GM23248 (cell line): ENCODE measurements around the gene INPP1. TPM values are rescaled to one million over a fixed set of nuclear protein-coding genes. Genes with fewer than 3 reads are reported as not detected.

Experiments used
- DNase-seq: peaks from one replicate; pipeline ENCODE4 v3.0.0-alpha.2; 2015
- H2AFZ ChIP-seq: fragments of 200-600 bp; sonication (generic); 2 replicates; pipeline ENCODE4 v1.6.1; 2016; ENCODE audit warnings: antibody characterized with exemption
- H3F3A ChIP-seq: fragments of 200-600 bp; sonication (generic); 2 replicates; pipeline ENCODE4 v1.6.1; 2016; ENCODE audit warnings: mild to moderate bottlenecking, antibody characterized with exemption, mixed run types; ENCODE audit not compliant: insufficient read depth
- H3K27ac ChIP-seq: fragments of 200-600 bp; sonication (generic); 2 replicates; pipeline ENCODE4 v1.5.1; 2016; ENCODE audit warnings: mild to moderate bottlenecking
- H3K27me3 ChIP-seq: fragments of 200-600 bp; sonication (generic); replicated peaks from 2 replicates; pipeline ENCODE4 v1.6.1; 2016; ENCODE audit warnings: mild to moderate bottlenecking; ENCODE audit not compliant: insufficient read depth
- H3K36me3 ChIP-seq: fragments of 200-600 bp; sonication (generic); 2 replicates; pipeline ENCODE4 v1.6.1; 2016; ENCODE audit warnings: low read depth, mild to moderate bottlenecking
- H3K4me1 ChIP-seq: fragments of 200-600 bp; sonication (generic); 2 replicates; pipeline ENCODE4 v1.6.1; 2016; ENCODE audit warnings: mild to moderate bottlenecking; ENCODE audit not compliant: insufficient read depth
- H3K4me2 ChIP-seq: fragments of 200-600 bp; sonication (generic); one replicate; pipeline ENCODE4 v1.6.1; 2016; ENCODE audit warnings: mild to moderate bottlenecking; ENCODE audit not compliant: unreplicated experiment
- H3K4me3 ChIP-seq: fragments of 200-600 bp; sonication (generic); 2 replicates; pipeline ENCODE4 v1.5.1; 2016; ENCODE audit warnings: mild to moderate bottlenecking
- H3K79me2 ChIP-seq: fragments of 200-600 bp; sonication (generic); 2 replicates; pipeline ENCODE4 v1.6.1; 2016; ENCODE audit warnings: mild to moderate bottlenecking; ENCODE audit not compliant: insufficient read depth
- H3K9ac ChIP-seq: fragments of 200-600 bp; sonication (generic); 2 replicates; pipeline ENCODE4 v1.6.1; 2016; ENCODE audit warnings: mild to moderate bottlenecking
- H3K9me2 ChIP-seq: fragments of 200-600 bp; sonication (generic); 2 replicates; pipeline ENCODE4 v1.6.1; 2016; ENCODE audit warnings: mixed run types, mild to moderate bottlenecking, moderate library complexity; ENCODE audit not compliant: insufficient read depth
- H3K9me3 ChIP-seq: fragments of 200-600 bp; sonication (generic); one replicate; pipeline ENCODE4 v1.6.1; 2017; ENCODE audit warnings: low read depth
- H4K20me1 ChIP-seq: fragments of 200-600 bp; sonication (generic); 2 replicates; pipeline ENCODE4 v1.6.0; 2016; ENCODE audit not compliant: insufficient read depth
- EZH2 ChIP-seq: fragments of 200-600 bp; sonication (generic); IDR thresholded peaks from 2 replicates; pipeline ENCODE4 v1.6.1; 2018; ENCODE audit warnings: antibody characterized with exemption, mild to moderate bottlenecking; ENCODE audit not compliant: insufficient read depth, poor library complexity, severe bottlenecking
- EZH2phosphoT487 ChIP-seq: fragments of 200-600 bp; sonication (generic); IDR thresholded peaks from 2 replicates; pipeline ENCODE4 v1.6.1; 2018; ENCODE audit warnings: antibody characterized with exemption, moderate library complexity, mild to moderate bottlenecking, low read depth; ENCODE audit not compliant: insufficient read depth
- WGBS, 2 experiments: methylation state at CpG; one replicate each; pipeline ENCODE4 v1.1.6; 2015 to 2017; ENCODE audit warnings: low lambda C conversion rate in 2 of 2, low coverage in 1 of 2; ENCODE audit errors: missing lambda C conversion rate in 2 of 2; 5-methylcytosine and 5-hydroxymethylcytosine counted together
- in situ Hi-C: fragments of 300-500 bp; cut with MboI; formaldehyde crosslinking; loops from 2 replicates; pipeline ENCODE4 v1.15.0; 2020
- polyA plus RNA-seq: library from polyadenylated mRNA; unstranded; fragments of >200 nt; fragmentation: Nextera tagmentation; extraction: Ambion mirVana; gene quantifications from 2 replicates; pipeline ENCODE4 v1.2.1, GENCODE V29; 2016
- total RNA-seq: library from RNA; depleted of rRNA; stranded (reverse); fragments of >200 nt; shearing (Covaris generic); gene quantifications from 2 replicates; pipeline ENCODE4 v1.2.3, GENCODE V29; 2014

The INPP1 gene
- total and polyA plus RNA-seq, 2 experiments from 2014 or later: 7.1 to 28.7 TPM

DNA sequence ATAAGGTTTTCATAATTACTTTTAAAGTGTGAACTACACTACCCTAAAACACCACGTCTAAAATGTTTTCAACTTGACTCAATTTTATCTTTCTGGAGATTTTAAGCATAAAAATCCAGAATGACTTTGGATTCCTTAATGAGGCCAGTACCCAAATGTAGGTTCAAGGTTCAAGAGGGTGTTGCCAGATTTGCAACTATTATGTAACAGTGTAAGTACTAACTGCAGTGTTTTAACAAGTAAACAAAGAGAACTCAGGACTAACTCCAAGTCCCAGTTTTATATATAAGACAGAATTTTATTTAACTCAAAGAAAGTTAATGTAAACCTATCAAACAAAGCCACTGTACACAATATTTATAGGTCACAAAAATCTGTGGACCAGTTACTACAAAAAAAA is 29.5 kb upstream of the INPP1 start:
- Histone ChIP-seq H4K20me1 (no peaks in the 10 kb centered on the region), H3K79me2 (peaks cover 75% of the 10 kb centered on the region), H3F3A (peaks cover 8% of the 10 kb centered on the region; the same call in 1 of the 2 replicates), H3K9me2 (no peaks in the 10 kb centered on the region), H3K27ac (no peak overlapping the region), H3K9ac (no peak overlapping the region), H3K4me1 (peaks cover 21% of the 10 kb centered on the region), H3K36me3 (no peaks in the 10 kb centered on the region), H3K27me3 (no peaks in the 10 kb centered on the region), H2AFZ (no peak overlapping the region), H3K9me3 (no peaks in the 10 kb centered on the region), H3K4me3 (no peak overlapping the region), H3K4me2 (no peak overlapping the region)
- DNase-seq: no peak
- TF ChIP-seq EZH2phosphoT487 (no peak), EZH2 (no peak)
- WGBS, 2 experiments: 16 to 47% methylated on average over 1 of the region's 1 CpG
- in situ Hi-C loops: no loop called here

DNA sequence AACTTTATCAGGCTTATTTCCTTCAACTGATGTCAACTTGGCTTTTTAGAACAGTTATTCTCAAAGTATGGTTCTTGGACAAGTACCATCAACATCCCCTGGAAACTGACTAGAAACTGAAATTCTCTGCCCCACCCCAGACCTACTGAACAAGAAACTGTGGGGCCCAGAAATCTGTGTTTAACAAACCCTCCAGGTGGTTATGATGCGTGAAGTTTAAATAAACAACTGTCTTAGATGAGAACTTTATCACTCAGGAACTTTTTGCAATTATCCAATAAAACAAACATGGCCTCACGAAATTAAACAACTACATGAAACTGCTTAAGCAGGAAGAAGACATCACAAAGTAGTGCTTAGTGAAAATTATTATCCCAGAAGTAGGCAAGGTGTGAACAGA is 28.1 kb upstream of the INPP1 start:
- Histone ChIP-seq H3K27ac (no peak overlapping the region), H3K79me2 (peaks cover 78% of the 10 kb centered on the region), H3K36me3 (no peaks in the 10 kb centered on the region), H3K9ac (no peak overlapping the region), H4K20me1 (no peaks in the 10 kb centered on the region), H3K9me3 (no peaks in the 10 kb centered on the region), H3K27me3 (no peaks in the 10 kb centered on the region), H3K4me1 (peaks cover 24% of the 10 kb centered on the region), H3K4me3 (no peak overlapping the region), H3K4me2 (peak overlapping the region; percentile 36), H3F3A (peaks cover 12% of the 10 kb centered on the region), H2AFZ (no peak overlapping the region), H3K9me2 (no peaks in the 10 kb centered on the region)
- WGBS, 2 experiments: 83 to 92% methylated on average over 2 of the region's 2 CpGs
- in situ Hi-C loops: no loop called here
- no peak for DNase-seq
- TF ChIP-seq EZH2 (no peak), EZH2phosphoT487 (no peak)

DNA sequence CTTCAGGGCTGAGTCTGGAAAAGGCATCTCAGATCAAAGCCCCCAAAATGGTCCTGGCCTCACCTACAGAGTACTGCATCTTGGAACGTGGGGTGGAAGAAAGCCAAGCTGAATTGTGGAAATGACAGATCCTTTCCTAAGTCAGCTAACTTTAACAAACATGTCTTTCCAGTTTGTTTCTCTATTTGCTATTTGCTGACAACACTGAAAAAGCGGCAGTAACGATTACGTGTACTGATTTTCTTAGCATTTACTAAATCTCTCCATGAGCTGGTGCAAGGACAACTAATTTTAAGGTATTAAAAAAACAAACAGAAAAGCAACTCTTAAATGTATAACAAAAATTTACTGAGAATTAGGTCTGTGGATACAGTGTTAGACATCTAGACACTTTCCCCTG is 24.9 kb upstream of the INPP1 start:
- no peaks in the 10 kb centered on the region for H3K9me2 ChIP-seq
- H3K4me2 ChIP-seq: peak overlapping the region; percentile 87
- peak overlapping the region; percentile 93 for H2AFZ ChIP-seq
- H3K27me3 ChIP-seq: no peaks in the 10 kb centered on the region
- peaks cover 29% of the 10 kb centered on the region for H3K4me1 ChIP-seq
- no peaks in the 10 kb centered on the region for H3K9me3 ChIP-seq
- no peaks in the 10 kb centered on the region for H3K36me3 ChIP-seq
- peak overlapping the region; percentile 83 for H3K9ac ChIP-seq
- DNase-seq: peak; percentile 41
- H3K27ac ChIP-seq: peak overlapping the region; percentile 55
- WGBS, 2 experiments: 1 to 8% methylated on average over 4 of the region's 4 CpGs
- H3K79me2 ChIP-seq: peaks cover 48% of the 10 kb centered on the region
- H3F3A ChIP-seq: peaks cover 19% of the 10 kb centered on the region
- H3K4me3 ChIP-seq: peak overlapping the region; percentile 86
- no peaks in the 10 kb centered on the region for H4K20me1 ChIP-seq
- TF ChIP-seq EZH2phosphoT487: no peak
- no peak for TF ChIP-seq EZH2
- in situ Hi-C loops: no loop called here

DNA sequence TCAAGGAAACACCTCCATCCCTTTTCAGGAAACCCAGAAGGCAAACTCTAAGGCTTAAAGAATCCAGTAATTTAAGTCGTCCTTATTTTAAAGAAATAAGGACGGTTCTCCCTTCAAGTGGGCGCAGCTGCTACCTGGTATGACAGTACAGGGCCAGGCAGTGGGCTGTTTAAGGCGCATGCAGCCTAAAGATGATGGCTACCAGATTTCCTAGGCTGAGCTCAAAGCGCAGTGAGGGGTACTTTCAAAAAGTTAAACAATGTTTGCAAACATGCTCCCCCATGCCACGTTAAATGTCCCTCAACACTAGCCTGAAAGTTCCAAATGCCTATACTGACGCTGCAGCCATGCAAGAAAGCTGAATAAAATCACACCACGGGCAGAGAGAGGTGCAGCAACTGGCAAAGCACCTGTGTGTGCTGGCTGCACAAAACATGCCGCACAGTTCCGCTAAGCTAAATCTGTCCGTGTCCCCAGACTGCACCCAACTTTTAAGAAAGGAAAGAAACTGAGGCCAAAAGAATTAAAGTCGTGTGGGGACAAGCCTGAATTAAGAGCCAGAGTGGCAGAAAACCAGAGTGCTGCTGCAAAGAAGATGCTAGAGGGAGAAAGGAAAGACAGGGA is 24.3 kb upstream of the INPP1 start:
- WGBS, 2 experiments: 1 to 2% methylated on average over 12 of the region's 12 CpGs
- in situ Hi-C loops: no loop called here
- H3K27ac ChIP-seq: peak overlapping the region; percentile 55

More for the DNA sequence above, 24.3 kb upstream of the INPP1 start:
- Histone ChIP-seq H2AFZ (peak overlapping the region; percentile 93), H3K79me2 (peaks cover 43% of the 10 kb centered on the region), H3K4me1 (peaks cover 29% of the 10 kb centered on the region), H3K36me3 (no peaks in the 10 kb centered on the region), H3F3A (peaks cover 19% of the 10 kb centered on the region), H3K4me3 (peak overlapping the region; percentile 86), H4K20me1 (no peaks in the 10 kb centered on the region), H3K9me2 (no peaks in the 10 kb centered on the region), H3K9ac (peak overlapping the region; percentile 83), H3K27me3 (no peaks in the 10 kb centered on the region), H3K9me3 (no peaks in the 10 kb centered on the region), H3K4me2 (peak overlapping the region; percentile 87)
- peak; percentile 52 for DNase-seq
- no peak for TF ChIP-seq EZH2phosphoT487
- no peak for TF ChIP-seq EZH2
